GM12878 (cell line): ENCODE measurements around the gene ARHGEF16. TPM values are rescaled to one million over a fixed set of nuclear protein-coding genes. Genes with fewer than 3 reads are reported as not detected.

ENCODE experiments used
- ATAC-seq: fragments of 200-7000 bp; cut with Tn5 transposase; 3 replicates; pipeline ENCODE4 v1.9.1; 2020; ENCODE audit warnings: mild to moderate bottlenecking, moderate library complexity
- BruUV-seq: library from RNA; stranded (reverse); fragments of 400-500 nt; replicated peaks from 2 replicates; lab custom pipeline; 2021; lab: Mats Ljungman, UMichigan
- CTCF ChIA-PET: fragments of 300-600 bp; sonication (Branson Sonifier 250); formaldehyde crosslinking; extraction: SDS; loops from one replicate; lab custom pipeline; 2021; ENCODE audit warnings: inconsistent platforms; lab: Yijun Ruan, JAX
- POLR2A ChIA-PET: fragments of 350-600 bp; formaldehyde crosslinking; extraction: SDS; loops from one replicate; lab custom pipeline; 2021; ENCODE audit warnings: inconsistent platforms; lab: Charles Lee
- RAD21 ChIA-PET: fragments of 300-600 bp; sonication (Branson Sonifier 250); formaldehyde crosslinking; loops from one replicate; lab custom pipeline; 2023; ENCODE audit warnings: antibody characterized with exemption; ENCODE audit not compliant: unreplicated experiment; lab: Charles Lee
- SMC1A ChIA-PET: fragments of 300-600 bp; sonication (Branson Sonifier 250); formaldehyde crosslinking; loops from one replicate; lab custom pipeline; 2023; ENCODE audit not compliant: unreplicated experiment, uncharacterized antibody; lab: Charles Lee
- DNase-seq: peaks from one replicate; pipeline ENCODE4 v3.0.0-alpha.2; 2011; ENCODE audit warnings: low read depth, low spot score
- FAIRE-seq: peaks from 3 replicates; lab custom pipeline; 2011; peaks lifted over from hg19 to GRCh38; lab: Jason Lieb, UNC
- H2AFZ ChIP-seq: 2 replicates; pipeline ENCODE4 v1.6.0; 2011; ENCODE audit warnings: low read depth, low read length, control low read depth; ENCODE audit not compliant: control insufficient read depth
- H3K27ac ChIP-seq: 2 replicates; pipeline ENCODE4 v1.5.1; 2011; ENCODE audit warnings: control low read depth; ENCODE audit not compliant: control insufficient read depth, insufficient read depth
- H3K27me3 ChIP-seq, 2 experiments: replicated peaks in 1 of 2; 2 replicates each; pipeline versions ENCODE4 v1.6.0 to v1.6.1; 2011; ENCODE audit warnings: low read length in 1 of 2; ENCODE audit not compliant: control insufficient read depth in 2 of 2, insufficient read depth in 2 of 2
- H3K36me3 ChIP-seq, 2 experiments: 2 replicates each; pipeline ENCODE4 v1.5.1; 2011; ENCODE audit warnings: low read length in 1 of 2; ENCODE audit not compliant: control insufficient read depth in 2 of 2, insufficient read depth in 2 of 2
- H3K4me1 ChIP-seq: 2 replicates; pipeline ENCODE4 v1.6.1; 2011; ENCODE audit warnings: mild to moderate bottlenecking, low read length, moderate library complexity, mixed read lengths; ENCODE audit not compliant: control insufficient read depth, insufficient read depth
- H3K4me2 ChIP-seq: 2 replicates; pipeline ENCODE4 v1.6.0; 2011; ENCODE audit warnings: control low read depth; ENCODE audit not compliant: control insufficient read depth, insufficient read depth
- H3K4me3 ChIP-seq: fragments of 200-600 bp; sonication (generic); 2 replicates; pipeline ENCODE4 v1.5.1; 2016
- H3K79me2 ChIP-seq: 2 replicates; pipeline ENCODE4 v1.6.0; 2011; ENCODE audit warnings: low read length; ENCODE audit not compliant: control insufficient read depth, insufficient read depth
- H3K9ac ChIP-seq: 2 replicates; pipeline ENCODE4 v1.8.0; 2011; ENCODE audit warnings: low read length, control low read depth, mixed read lengths; ENCODE audit not compliant: control insufficient read depth, insufficient read depth
- H3K9me3 ChIP-seq: replicated peaks from 3 replicates; pipeline ENCODE4 v1.5.1; 2011; ENCODE audit warnings: mild to moderate bottlenecking, low read length; ENCODE audit not compliant: control insufficient read depth, insufficient read depth
- H4K20me1 ChIP-seq: 2 replicates; pipeline ENCODE4 v1.6.0; 2011; ENCODE audit not compliant: control insufficient read depth, insufficient read depth
- CHD1 ChIP-seq: IDR thresholded peaks from 2 replicates; pipeline ENCODE4 v1.6.1; 2012; ENCODE audit warnings: low read depth, low read length, improper control_type of control experiment
- DPF2 ChIP-seq: fragments of 450-650 bp; IDR thresholded peaks from 2 replicates; pipeline ENCODE4 v1.6.1; 2017; ENCODE audit warnings: mild to moderate bottlenecking
- E4F1 ChIP-seq: fragments of 450-650 bp; IDR thresholded peaks from 2 replicates; pipeline ENCODE4 v1.6.1; 2018; ENCODE audit warnings: borderline replicate concordance, mild to moderate bottlenecking; ENCODE audit not compliant: partially characterized antibody
- FOXK2 ChIP-seq: fragments of 450-650 bp; IDR thresholded peaks from 2 replicates; pipeline ENCODE4 v1.6.1; 2017; ENCODE audit warnings: mild to moderate bottlenecking, moderate library complexity
- FOXM1 ChIP-seq: IDR thresholded peaks from 2 replicates; pipeline ENCODE4 v1.6.1; 2012; ENCODE audit warnings: low read depth, mild to moderate bottlenecking, inconsistent platforms, low read length, moderate library complexity
- HDAC2 ChIP-seq: fragments of 200-600 bp; sonication (generic); IDR thresholded peaks from 2 replicates; pipeline ENCODE4 v1.6.1; 2017
- HDGF ChIP-seq: fragments of 450-650 bp; IDR thresholded peaks from 2 replicates; pipeline ENCODE4 v1.6.1; 2016; ENCODE audit warnings: antibody characterized with exemption
- JUND ChIP-seq: IDR thresholded peaks from 2 replicates; pipeline ENCODE4 v1.6.1; 2012; ENCODE audit warnings: low read depth, mild to moderate bottlenecking, low read length, improper control_type of control experiment, moderate library complexity
- RUNX3 ChIP-seq: IDR thresholded peaks from 2 replicates; pipeline ENCODE4 v1.6.1; 2012; ENCODE audit warnings: low read length, inconsistent platforms
- ZBED1 ChIP-seq: IDR thresholded peaks from 2 replicates; pipeline ENCODE4 v1.6.1; 2016; ENCODE audit warnings: borderline replicate concordance
- ZSCAN29 ChIP-seq: fragments of 450-650 bp; IDR thresholded peaks from 2 replicates; pipeline ENCODE4 v1.6.1; 2017; ENCODE audit warnings: mild to moderate bottlenecking, moderate library complexity
- ZZZ3 ChIP-seq: IDR thresholded peaks from 2 replicates; pipeline ENCODE4 v1.6.1; 2011; ENCODE audit warnings: low read depth; ENCODE audit not compliant: control insufficient read depth, insufficient read length
- WGBS: methylation state at CpG from one replicate; pipeline ENCODE4 v1.1.6; 2016; ENCODE audit warnings: low lambda C conversion rate; ENCODE audit not compliant: insufficient replicate concordance, insufficient coverage; ENCODE audit errors: missing lambda C conversion rate; 5-methylcytosine and 5-hydroxymethylcytosine counted together
- in situ Hi-C: fragments of 300-500 bp; cut with MboI; formaldehyde crosslinking; loops from 9 replicates; pipeline ENCODE4 v1.14.3; 2018; ENCODE audit warnings: mixed read lengths
- intact Hi-C: fragments of 100-400 bp; cut with micrococcal nuclease; formaldehyde crosslinking; loops from one replicate; pipeline ENCODE4 v1.14.2; 2022; ENCODE audit not compliant: unreplicated experiment
- polyA plus RNA-seq, 11 experiments: library from polyadenylated mRNA; depleted of rRNA in 4 of 11; unstranded in 6 of 11; stranded (reverse) in 5 of 11; fragments of >200 nt; fragmentation: Nextera tagmentation in 4 of 11; fragmentation: Illumina TruSeq in 1 of 11; extraction: Ambion mirVana in 4 of 11; extraction: Trizol in 1 of 11; gene quantifications; 1 replicate in 1 of 11; 2 replicates in 10 of 11; pipeline versions ENCODE4 v1.2.1 to v1.2.3, GENCODE V29; 2011 to 2016; ENCODE audit warnings: inconsistent platforms in 2 of 11, missing spikeins in 2 of 11, low read depth in 1 of 11
- total RNA-seq, 4 experiments: library from RNA; depleted of rRNA in 3 of 4; stranded (reverse); fragments of >200 nt in 3 of 4; fragmentation: Illumina TruSeq in 1 of 4; extraction: Trizol in 1 of 4; gene quantifications; 2 replicates each; pipeline versions ENCODE4 v1.2.1 to v1.2.3, GENCODE V29; 2013 to 2021
- TF ChIP-seq, protein P1 (sequence below): IDR thresholded peaks from 2 replicates; pipeline ENCODE4 v1.6.1; 2012; ENCODE audit warnings: low read depth, low read length, improper control_type of control experiment

The ARHGEF16 gene
- total and polyA plus RNA-seq, 10 of the 15 experiments (the other 5 are each of a cell fraction or from before 2014, with no cell fraction given), result not detected

GRCh38 chr1:3495776-3496745 lies 41.6 kb downstream of the ARHGEF16 start:
- SMC1A ChIA-PET, result no interaction called here
- intact Hi-C loops, result no loop called here
- BruUV-seq, result no TSS peak
- no peak for TF ChIP-seq CHD1
- TF ChIP-seq DPF2, result no peak
- no peak for TF ChIP-seq RUNX3
- TF ChIP-seq ZZZ3, result no peak
- no peak for TF ChIP-seq ZSCAN29
- no peak for TF ChIP-seq ZBED1
- TF ChIP-seq, all 136 proteins: peak for 0
- H3K79me2 ChIP-seq, result no peaks in the 10 kb centered on the region
- no peak overlapping the region for H3K9ac ChIP-seq
- in situ Hi-C loops, result no loop called here
- FAIRE-seq (no peak), ATAC-seq (no peak), DNase-seq (no peak)
- ChIA-PET POLR2A (no interaction called here), RAD21 (no interaction called here), CTCF (no interaction called here)
- H2AFZ ChIP-seq, result no peak overlapping the region
- no peaks in the 10 kb centered on the region for H4K20me1 ChIP-seq
- H3K4me2 ChIP-seq, result no peak overlapping the region
- H3K9me3 ChIP-seq, result no peaks in the 10 kb centered on the region
- no peaks in the 10 kb centered on the region for H3K36me3 ChIP-seq
- H3K4me3 ChIP-seq, result no peak overlapping the region
- H3K27me3 ChIP-seq, result no peaks in the 10 kb centered on the region
- H3K4me1 ChIP-seq, result no peaks in the 10 kb centered on the region
- H3K27ac ChIP-seq, result no peak overlapping the region
- 33% methylated on average over 36 of the region's 36 CpGs for WGBS

DNA sequence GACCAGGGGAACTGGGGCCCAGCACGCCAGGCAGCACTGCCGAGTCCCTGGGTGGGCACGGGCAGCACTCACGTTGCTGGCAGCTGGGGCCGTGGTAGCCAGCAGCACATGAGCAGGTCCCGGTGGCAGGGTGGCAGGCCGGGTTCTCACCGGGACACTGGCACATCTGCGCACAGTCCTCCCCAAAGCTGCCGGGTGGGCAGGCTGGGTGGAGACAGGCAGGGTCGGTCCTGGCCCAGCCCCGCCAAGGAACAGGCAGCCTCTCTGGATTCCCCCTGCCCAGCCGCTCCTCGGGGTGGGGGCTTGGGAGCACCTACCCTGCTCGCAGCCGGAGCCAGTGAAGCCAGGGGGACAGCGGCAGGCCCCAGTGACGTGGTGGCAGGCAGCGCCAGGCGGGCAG lies 42.5 kb downstream of the ARHGEF16 start:
- Histone ChIP-seq H2AFZ (no peak overlapping the region), H3K4me2 (no peak overlapping the region), H3K27me3 (no peaks in the 10 kb centered on the region), H4K20me1 (no peaks in the 10 kb centered on the region), H3K9me3 (no peaks in the 10 kb centered on the region), H3K4me3 (no peak overlapping the region), H3K79me2 (no peaks in the 10 kb centered on the region), H3K9ac (no peak overlapping the region), H3K36me3 (no peaks in the 10 kb centered on the region), H3K4me1 (no peaks in the 10 kb centered on the region), H3K27ac (no peak overlapping the region)
- in situ Hi-C loops (no loop called here), intact Hi-C loops (no loop called here)
- WGBS, result 42% methylated on average over 20 of the region's 20 CpGs
- ChIA-PET RAD21 (no interaction called here), POLR2A (no interaction called here), CTCF (no interaction called here), SMC1A (no interaction called here)
- ATAC-seq (no peak), DNase-seq (no peak), FAIRE-seq (no peak)
- BruUV-seq, result no TSS peak
- no peak for TF ChIP-seq FOXK2
- no peak for TF ChIP-seq JUND
- no peak for TF ChIP-seq FOXM1
- TF ChIP-seq E4F1, result no peak
- TF ChIP-seq, protein P1, sequence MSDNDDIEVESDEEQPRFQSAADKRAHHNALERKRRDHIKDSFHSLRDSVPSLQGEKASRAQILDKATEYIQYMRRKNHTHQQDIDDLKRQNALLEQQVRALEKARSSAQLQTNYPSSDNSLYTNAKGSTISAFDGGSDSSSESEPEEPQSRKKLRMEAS, result no peak
- no peak for TF ChIP-seq HDGF
- TF ChIP-seq HDAC2, result no peak
